HuH-7 (cell line): ENCODE results near the gene FYB2.
A peak's percentile ranks its signal among the peaks of the same experiment; 100 is the strongest.

Experiments
- DNase-seq: peaks from one replicate; pipeline ENCODE4 v3.0.0; 2011; ENCODE audit warnings: low spot score

Gene FYB2

DNA sequence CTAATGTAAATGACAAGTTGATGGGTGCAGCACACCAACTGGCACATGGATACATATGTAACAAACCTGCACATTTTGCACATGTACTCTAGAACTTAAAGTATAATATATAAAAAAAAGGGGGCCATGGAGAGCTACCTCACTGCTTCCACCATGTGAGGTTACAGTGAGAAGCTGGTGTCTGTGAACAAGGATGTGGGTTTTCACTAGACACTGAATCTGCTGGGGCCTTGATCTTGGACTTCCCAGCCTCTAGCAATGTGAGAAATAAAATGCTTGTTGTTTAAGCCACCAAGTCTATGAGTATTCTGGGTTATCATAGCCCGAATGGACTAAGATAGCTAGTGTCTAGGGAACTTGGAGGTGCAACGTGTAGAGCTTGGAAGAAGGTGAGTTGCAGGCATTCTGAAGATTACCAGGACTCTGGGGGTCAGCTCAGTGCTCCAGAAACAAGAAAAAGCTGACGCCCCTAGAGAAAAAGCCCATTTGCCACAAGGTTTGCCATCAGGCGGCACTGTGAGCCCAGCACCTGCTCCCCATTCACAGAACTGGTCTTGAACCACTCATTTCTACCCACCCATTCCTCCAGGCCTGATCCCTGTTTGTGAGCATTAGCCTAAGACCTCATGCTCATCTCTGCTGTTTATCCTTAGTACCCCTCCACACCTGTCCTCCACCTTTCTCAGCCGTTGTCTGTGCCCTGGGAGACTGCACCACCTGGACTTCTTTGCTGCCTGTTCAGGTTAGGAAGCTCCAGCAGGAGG lies 15.1 kb upstream of the FYB2 start:
- no peak for DNase-seq

DNA sequence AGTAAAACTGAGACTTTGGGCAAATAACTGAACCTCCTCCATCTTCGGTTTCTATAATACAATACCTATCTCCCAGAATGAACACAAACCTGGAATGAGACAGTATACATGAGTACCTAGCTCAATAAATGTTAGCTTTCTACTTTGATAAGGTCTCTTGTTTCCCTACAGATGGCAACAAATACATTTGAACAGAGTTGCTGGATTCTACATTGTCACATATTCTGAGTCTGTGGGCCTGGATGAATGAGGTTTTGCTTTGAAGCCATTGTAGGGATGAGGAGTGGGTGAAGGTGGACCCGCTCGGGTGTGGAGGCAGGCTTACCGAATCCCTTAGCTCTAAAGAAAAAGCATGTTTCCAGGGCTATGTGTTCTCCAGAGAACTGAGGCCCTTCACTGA lies 13.9 kb upstream of the FYB2 start:
- DNase-seq: no peak

DNA sequence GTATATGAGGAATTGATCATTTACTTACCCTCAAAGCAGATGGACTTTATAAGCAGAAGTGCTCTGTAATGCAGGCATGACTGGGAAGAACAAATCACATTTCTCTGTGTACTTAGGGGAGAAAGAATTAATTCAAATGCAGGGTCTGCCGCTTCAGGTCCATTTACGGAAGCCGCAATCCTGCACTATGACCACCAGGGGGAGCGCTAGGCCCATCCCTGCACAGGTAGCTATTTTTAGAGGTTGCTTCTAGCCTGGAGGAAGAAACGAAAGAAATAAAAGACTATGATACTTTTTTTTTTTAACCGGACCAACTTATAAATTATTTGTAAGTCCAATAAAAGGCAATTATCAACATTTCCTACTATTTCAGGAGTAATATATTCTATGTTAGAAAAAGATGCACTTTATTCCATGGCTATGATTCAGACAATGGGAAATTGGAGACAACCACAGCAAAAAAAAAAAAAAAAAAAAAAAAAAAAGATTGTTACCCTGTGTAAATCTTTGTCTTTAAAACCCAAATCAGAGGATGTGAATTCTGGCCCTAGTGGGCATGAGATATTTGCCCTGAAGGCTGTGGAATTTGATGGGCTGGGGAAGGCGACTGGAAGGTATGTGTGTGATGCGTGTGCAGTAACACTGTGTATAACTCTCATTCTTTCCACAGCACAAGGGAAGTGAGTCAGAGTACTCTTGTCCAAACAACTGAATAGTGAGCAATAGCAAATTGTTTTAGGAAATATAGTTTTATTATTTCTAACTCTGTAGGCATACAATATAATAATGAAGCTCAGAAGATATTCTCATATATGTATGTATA lies 12.9 kb upstream of the FYB2 start:
- no peak for DNase-seq

DNA sequence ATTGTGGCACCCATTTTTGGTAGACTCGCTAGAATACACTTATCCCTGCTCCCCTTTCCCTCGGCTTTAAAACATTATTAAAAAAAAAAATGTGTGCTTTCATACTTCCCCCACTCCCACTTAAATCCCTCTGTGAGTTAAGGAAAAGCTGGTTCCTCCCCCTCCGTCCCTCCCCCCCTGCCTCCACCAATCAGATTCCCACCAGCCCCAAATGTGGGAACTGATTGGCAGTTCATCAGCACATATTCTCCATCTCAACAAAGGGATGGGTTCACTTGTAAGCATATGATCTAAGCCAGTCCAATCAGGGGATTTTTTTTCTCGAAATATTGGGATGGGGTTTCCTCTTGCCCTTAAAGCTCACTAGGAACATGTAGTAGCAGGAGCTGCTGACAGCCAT lies 10.8 kb upstream of the FYB2 start:
- no peak for DNase-seq

- no peak for DNase-seq
Measured at GRCh38 chr1:56827711-56828110, 8.5 kb upstream of the FYB2 start.

- DNase-seq: no peak
Measured at GRCh38 chr1:56825436-56825835, 6.2 kb upstream of the FYB2 start.

GRCh38 chr1:56824938-56825337 lies 5.7 kb upstream of the FYB2 start:
- DNase-seq: no peak

DNA sequence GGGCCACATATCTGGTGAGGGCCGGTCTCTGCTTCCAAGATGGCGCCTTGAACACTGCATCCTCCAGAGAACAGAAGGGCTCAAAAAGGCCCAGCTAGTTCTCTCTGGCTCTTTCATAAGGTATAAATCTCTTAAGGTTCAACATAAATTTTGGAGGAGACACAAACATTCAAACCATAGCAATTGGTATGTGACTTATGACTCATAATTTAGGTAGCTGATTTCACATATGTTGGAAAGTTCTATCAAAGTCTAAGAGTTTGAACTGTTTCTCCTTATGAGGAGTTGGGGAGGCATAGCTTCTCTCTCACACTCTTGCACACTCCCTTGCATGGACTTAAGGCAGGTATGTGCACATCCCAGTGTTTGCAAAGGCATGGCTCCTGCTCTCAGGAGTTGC lies 5.1 kb upstream of the FYB2 start:
- DNase-seq: no peak

DNA sequence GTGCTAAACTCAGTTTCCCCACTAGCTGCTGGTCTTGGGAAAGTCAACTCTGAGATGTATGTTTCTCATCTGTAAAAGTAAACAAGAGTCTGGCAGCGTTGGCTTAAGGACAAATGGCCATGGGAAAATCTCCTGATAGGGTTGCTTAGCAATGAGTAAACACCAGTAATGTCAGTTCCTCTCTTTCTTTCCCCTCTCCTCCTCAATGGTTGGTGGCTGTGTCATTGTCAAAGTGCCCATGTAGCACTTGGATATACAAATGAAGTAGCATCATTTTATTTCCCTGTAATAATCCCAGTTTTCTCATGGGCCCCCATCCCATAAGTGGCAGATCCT lies 2.2 kb upstream of the FYB2 start:
- no peak for DNase-seq

GRCh38 chr1:56820755-56821461 lies 1.7 kb upstream of the FYB2 start:
- DNase-seq: peak; percentile 70

DNA sequence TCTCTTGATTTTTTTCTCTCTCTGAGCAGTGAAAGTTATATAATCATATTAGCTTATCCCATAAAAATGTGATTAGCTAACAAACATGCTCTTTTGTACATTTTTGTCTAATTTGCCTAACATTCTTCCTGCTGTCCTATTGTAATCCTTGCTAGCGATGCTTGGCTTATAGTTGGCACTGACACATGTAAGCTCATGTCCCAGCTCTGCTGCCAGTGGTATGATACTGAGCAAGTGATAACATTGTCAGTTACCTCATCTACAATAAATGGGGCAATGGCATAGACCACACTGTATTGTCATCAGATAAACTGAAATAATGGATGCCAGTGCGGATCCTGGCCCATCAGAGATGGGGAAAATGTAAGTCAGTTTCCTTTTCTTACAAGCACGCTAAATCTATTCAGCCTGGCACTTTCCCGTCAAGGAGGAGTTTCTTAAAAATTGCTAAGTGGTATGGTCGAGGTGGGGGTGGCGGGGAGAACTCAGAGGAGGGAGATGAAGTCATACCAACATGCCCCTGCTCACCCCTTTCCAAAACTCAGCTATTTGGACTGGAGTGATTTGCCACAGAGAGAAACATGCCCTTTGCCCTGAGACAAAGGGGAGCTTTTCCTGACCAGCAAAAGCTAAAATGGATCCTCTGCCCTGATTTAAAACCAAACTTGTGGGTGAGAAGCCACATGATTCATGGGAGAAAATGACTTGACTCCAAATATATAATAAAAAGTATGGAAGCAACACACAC lies 1.3 kb downstream of the FYB2 start:
- no peak for DNase-seq

DNA sequence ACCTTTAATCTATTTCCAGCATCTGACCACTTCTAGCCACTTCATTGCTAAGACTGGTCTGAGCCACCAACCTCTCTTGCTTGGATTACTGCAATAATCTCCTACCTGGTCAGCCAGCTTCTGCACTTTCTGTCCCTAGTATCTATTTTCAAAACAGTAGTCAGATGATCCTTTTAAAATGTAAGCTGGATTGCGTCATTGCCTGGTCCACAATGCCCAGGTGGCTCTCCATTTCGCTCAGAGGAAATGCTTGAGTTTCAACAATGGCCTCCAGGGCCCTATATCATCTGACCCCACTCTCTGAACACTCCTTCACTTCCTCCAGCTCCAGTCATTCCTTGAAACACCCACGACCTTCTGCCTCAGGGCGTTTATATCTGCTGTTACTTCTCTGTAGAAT lies 2.3 kb downstream of the FYB2 start:
- DNase-seq: no peak

- DNase-seq: no peak
Measured at GRCh38 chr1:56816264-56816663, 2.9 kb downstream of the FYB2 start.

GRCh38 chr1:56814205-56814604 lies 5.0 kb downstream of the FYB2 start:
- DNase-seq: no peak

- no peak for DNase-seq
Measured at GRCh38 chr1:56811331-56811730, 7.9 kb downstream of the FYB2 start.

DNA sequence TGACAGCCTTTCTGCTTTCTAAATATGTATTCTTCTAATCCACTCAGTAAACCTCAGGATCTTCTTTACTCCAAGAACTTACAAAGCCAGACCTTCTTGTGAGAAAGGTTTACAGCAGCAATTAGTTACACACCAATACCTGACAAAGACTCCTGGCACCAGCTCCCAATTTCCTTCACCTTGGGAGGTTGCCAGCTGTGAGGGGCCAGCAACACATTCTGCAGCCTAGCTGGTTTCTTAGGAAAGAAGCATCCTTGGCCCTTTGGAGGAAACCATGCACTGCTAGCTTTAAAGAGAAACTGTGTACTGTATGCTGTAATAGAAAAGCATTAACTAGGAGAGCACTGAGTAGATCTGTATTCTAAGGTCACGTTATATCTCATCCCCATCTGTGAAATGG lies 10.8 kb downstream of the FYB2 start:
- no peak for DNase-seq

DNA sequence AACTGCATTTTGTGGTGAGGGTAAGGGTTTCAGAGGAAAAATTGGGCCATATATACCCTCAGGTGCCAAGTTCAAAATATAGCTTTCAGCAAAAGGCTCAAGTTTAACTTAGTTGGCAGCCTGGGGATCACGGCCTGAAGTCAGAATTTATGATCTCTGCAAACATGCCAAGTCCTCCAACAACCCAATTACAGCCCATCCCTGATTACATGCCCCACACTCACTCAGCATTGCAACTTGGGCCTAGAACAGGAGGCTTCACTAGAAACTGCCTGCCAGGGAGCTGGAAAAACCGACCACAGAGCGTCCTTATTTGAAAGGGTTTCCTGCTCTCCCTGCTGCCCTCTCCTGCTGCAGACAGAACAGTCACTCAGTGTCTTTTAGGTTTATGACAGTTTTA lies 12.4 kb downstream of the FYB2 start:
- DNase-seq: no peak

DNA sequence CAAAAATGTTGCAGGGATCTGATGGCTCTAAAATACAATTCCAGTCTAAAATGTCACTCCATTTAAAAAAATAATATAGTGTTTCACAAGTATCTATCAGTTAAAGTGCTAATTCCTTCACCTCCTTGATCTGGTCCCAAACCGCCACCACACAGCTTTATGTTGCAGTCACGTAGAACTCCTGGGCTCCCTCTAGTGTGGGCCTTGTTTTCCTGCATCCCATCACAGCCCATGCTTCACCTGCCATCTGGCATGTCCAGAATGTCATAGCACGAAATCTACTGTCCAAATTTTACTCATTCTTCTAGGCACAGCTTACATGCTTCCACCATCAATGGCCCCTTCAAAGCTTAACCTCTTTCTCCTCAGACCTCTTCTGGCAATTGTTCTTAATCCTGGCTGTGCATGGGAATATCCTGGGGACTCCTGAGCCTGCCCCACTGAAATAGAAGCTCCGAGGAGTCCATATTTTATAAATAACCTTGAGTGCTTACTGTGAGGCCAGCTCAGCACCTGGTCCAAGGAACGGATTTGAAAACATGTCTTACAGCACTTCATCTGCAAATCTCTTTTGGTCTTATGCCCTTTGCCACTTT lies 15.5 kb downstream of the FYB2 start:
- DNase-seq: peak; percentile 43

- DNase-seq: no peak
Measured at GRCh38 chr1:56799605-56800400, 19.4 kb downstream of the FYB2 start.

GRCh38 chr1:56798053-56798471 lies 21.1 kb downstream of the FYB2 start:
- DNase-seq: no peak

DNA sequence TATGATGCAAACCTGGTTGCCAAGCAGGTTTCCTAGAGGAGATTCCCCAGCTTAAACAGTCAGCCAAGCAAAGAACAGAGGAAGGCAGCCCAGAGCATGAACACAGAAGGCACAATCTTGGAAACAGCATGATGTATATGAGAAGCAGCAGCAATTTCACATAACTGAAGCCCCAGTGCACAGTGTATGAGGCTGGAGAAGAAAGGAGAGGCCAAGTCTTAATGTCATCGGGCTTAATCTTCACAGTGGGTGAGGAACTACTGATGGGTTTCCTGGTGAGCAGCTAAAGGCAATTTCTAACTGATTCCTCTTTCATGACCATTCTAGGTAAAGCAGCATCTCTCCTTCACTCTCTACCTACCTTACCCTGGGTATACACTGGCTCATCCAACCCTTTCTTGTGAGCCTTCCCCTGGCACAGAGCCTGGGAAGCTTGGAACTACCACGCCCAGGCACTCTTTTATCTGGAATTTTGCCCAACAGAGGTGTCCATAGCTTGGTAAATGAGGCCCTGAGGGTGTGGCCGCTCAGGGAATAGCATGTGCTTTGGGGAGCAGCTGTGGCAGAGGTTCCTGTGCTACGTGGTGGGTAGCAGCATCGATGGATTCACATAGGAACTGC lies 22.0 kb downstream of the FYB2 start:
- no peak for DNase-seq
